Measurements from ENCODE around the gene SPATS1.

The SPATS1 gene

GRCh38 chr6:44304282-44305199 lies 37.9 kb upstream of the SPATS1 start:
- peak; percentile 81 for TF ChIP-seq CTCF (IDR thresholded peaks at IDR 0.05; ENCODE audit: low read depth, low read length)
- H3K4me3 ChIP-seq (ENCODE audit: low read depth, low read length), result no peak overlapping the region
- peak; percentile 42 for DNase-seq (ENCODE audit: low read depth, low spot score)
- in situ Hi-C loops (cut with HindIII; ENCODE audit: low sequenced_read_pairs), result no loop called here

GRCh38 chr6:44305200-44305725 lies 37.2 kb upstream of the SPATS1 start:
- DNase-seq (ENCODE audit: low read depth, low spot score), result no peak
- in situ Hi-C loops (cut with HindIII; ENCODE audit: low sequenced_read_pairs), result no loop called here
- H3K4me3 ChIP-seq (ENCODE audit: low read depth, low read length), result no peak overlapping the region
- TF ChIP-seq CTCF (IDR thresholded peaks at IDR 0.05; ENCODE audit: low read depth, low read length), result no peak

DNA sequence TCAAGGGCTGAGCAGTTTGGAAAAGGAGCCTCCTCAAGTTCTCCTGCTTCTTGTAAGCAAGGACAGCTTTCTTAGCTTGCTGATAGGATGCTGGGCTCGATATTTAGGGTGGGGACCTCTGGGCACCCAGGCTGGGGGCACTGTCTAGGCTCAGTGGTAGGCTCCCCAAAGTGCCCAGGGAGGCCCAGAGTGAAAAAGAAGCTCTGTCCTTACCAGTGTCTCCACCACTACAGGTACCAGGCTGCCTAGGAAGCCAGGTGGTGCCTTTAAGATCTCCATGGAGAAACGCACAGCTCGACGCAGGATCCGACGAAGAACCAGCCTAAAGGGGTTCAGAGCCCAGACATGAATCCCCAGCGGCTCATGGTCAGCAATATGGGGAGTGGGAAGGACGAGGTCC lies 35.7 kb upstream of the SPATS1 start:
- TF ChIP-seq CTCF (IDR thresholded peaks at IDR 0.05; ENCODE audit: low read depth, low read length), result no peak
- in situ Hi-C loops (cut with HindIII; ENCODE audit: low sequenced_read_pairs), result no loop called here
- DNase-seq (ENCODE audit: low read depth, low spot score), result no peak
- H3K4me3 ChIP-seq (ENCODE audit: low read depth, low read length), result no peak overlapping the region

DNA sequence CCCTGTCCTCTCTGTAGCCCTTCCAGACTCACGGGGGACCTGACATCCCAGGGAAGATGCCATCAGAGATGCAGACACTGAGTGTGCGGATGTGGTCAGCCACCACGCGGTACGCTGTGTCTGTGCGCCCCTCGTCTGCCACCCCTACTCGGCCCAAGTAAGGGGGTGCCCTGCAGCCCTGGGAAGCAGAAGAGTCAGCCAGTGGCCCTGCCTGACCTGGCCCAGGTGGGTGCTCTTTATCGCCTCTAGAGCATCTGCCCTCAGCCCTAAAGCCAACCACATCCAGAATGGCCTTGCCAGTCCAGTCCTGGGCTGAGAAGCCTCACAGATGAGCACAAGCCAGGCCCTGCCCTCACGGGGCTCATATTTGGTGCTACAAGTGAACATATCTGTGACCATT lies 35.2 kb upstream of the SPATS1 start:
- in situ Hi-C loops (cut with HindIII; ENCODE audit: low sequenced_read_pairs), result no loop called here
- TF ChIP-seq CTCF (IDR thresholded peaks at IDR 0.05; ENCODE audit: low read depth, low read length), result no peak

GRCh38 chr6:44309092-44309491 lies 33.4 kb upstream of the SPATS1 start:
- no peak for TF ChIP-seq CTCF (IDR thresholded peaks at IDR 0.05; ENCODE audit: low read depth, low read length)
- peak; percentile 49 for DNase-seq (ENCODE audit: low read depth, low spot score)
- no peak overlapping the region for H3K4me3 ChIP-seq (ENCODE audit: low read depth, low read length)
- in situ Hi-C loops (cut with HindIII; ENCODE audit: low sequenced_read_pairs), result no loop called here

More for the DNA sequence above, 35.2 kb upstream of the SPATS1 start:
- H3K4me3 ChIP-seq (ENCODE audit: low read depth, low read length), result no peak overlapping the region
- no peak for DNase-seq (ENCODE audit: low read depth, low spot score)

GRCh38 chr6:44309631-44310030 lies 32.8 kb upstream of the SPATS1 start:
- H3K4me3 ChIP-seq (ENCODE audit: low read depth, low read length), result no peak overlapping the region
- in situ Hi-C loops (cut with HindIII; ENCODE audit: low sequenced_read_pairs), result no loop called here
- TF ChIP-seq CTCF (IDR thresholded peaks at IDR 0.05; ENCODE audit: low read depth, low read length), result no peak
- no peak for DNase-seq (ENCODE audit: low read depth, low spot score)
